Activated naive CD4-positive, alpha-beta T cell treated with anti-CD3 and anti-CD28 coated beads, Interleukin-2, amount 50 U/mL, for 72 hours (primary cell): ENCODE data around the gene RNF34. TPM values are rescaled to one million over a fixed set of nuclear protein-coding genes. Genes with fewer than 3 reads are reported as not detected.

ENCODE experiments used
- ATAC-seq, 2 donors: fragments of 150-1000 bp; cut with Tn5 transposase; 2 replicates each; pipeline ENCODE4 v1.10.0; 2021; ENCODE audit warnings: mild to moderate bottlenecking in 2 of 2, moderate library complexity in 2 of 2
- DNase-seq, 2 donors: peaks; one replicate each; pipeline ENCODE4 v3.0.0; 2021 to 2022; ENCODE audit warnings: low spot score in 2 of 2
- H3K27ac Mint-ChIP-seq, 2 donors: one replicate each; pipeline ENCODE4 v1.8.0; 2022; ENCODE audit warnings: mild to moderate bottlenecking in 2 of 2, mixed read lengths in 2 of 2
- H3K36me3 Mint-ChIP-seq, 2 donors: one replicate each; pipeline ENCODE4 v1.8.0; 2022; ENCODE audit warnings: mixed read lengths in 2 of 2
- H3K9me3 Mint-ChIP-seq, 2 donors: one replicate each; pipeline ENCODE4 v1.8.0; 2022; ENCODE audit warnings: mixed read lengths in 2 of 2
- total RNA-seq, 2 donors: library from RNA; stranded (reverse); gene quantifications; one replicate each; pipeline ENCODE4 v1.2.3, GENCODE V29; 2022

Gene RNF34
- total RNA-seq, 2 donors from 2014 or later: 55.1 to 83.0 TPM

GRCh38 chr12:121467638-121468498 is 68.0 kb downstream of the RNF34 start:
- DNase-seq (no peak), ATAC-seq (no peak)
- Mint-ChIP-seq H3K9me3 (no peaks in the 10 kb centered on the region), H3K36me3 (peaks cover 7 to 9% of the 10 kb centered on the region in 2 donors), H3K27ac (no peak overlapping the region)

GRCh38 chr12:121468499-121468801 is 68.5 kb downstream of the RNF34 start:
- H3K9me3 Mint-ChIP-seq: no peaks in the 10 kb centered on the region
- no peak overlapping the region for H3K27ac Mint-ChIP-seq
- ATAC-seq: no peak
- no peak for DNase-seq
- H3K36me3 Mint-ChIP-seq: peaks cover 7 to 9% of the 10 kb centered on the region in 2 donors

GRCh38 chr12:121470751-121471150 is 70.8 kb downstream of the RNF34 start:
- H3K9me3 Mint-ChIP-seq: no peaks in the 10 kb centered on the region
- H3K27ac Mint-ChIP-seq: peak overlapping the region in 1 of 2 donors; percentile 51
- H3K36me3 Mint-ChIP-seq: peaks cover 5 to 7% of the 10 kb centered on the region in 2 donors
- DNase-seq (no peak), ATAC-seq (no peak)

- H3K9me3 Mint-ChIP-seq: no peaks in the 10 kb centered on the region
- ATAC-seq (no peak), DNase-seq (no peak)
- H3K36me3 Mint-ChIP-seq: no peaks in the 10 kb centered on the region
- H3K27ac Mint-ChIP-seq: no peak overlapping the region
Measured at GRCh38 chr12:121472150-121472905, 72.4 kb downstream of the RNF34 start.

Other genes with a start within 250 kb of the RNF34 start
- gene P2RX4, start 190.0 kb upstream of the RNF34 start, total RNA-seq: 10 to 100 TPM; 15.5 to 17.9 TPM
- 10 to 100 TPM; 15.0 to 27.7 TPM for gene CAMKK2, start 103.4 kb upstream of the RNF34 start, total RNA-seq
- 100 to 1,000 TPM in 1 of 2 donors, 10 to 100 TPM in 1; 95.5 to 125 TPM for gene ANAPC5, start 47.7 kb upstream of the RNF34 start, total RNA-seq
- gene KDM2B, start 180.9 kb downstream of the RNF34 start, total RNA-seq: 10 to 100 TPM; 28.9 to 66.8 TPM
- 10 to 100 TPM; 23.0 to 23.2 TPM for gene ORAI1, start 226.4 kb downstream of the RNF34 start, total RNA-seq